K562 (cell line): Measurements from ENCODE around the gene PLCG2. TPM values are rescaled to one million over a fixed set of nuclear protein-coding genes. Genes with fewer than 3 reads are reported as not detected.
A peak's percentile ranks its signal among the peaks of the same experiment; 100 is the strongest.

ENCODE experiments used
- ARID1B ChIP-seq: fragments of 450-650 bp; IDR thresholded peaks from 2 replicates; pipeline ENCODE4 v1.6.1; 2016; ENCODE audit warnings: antibody characterized with exemption, mild to moderate bottlenecking, inconsistent platforms
- CCAR2 ChIP-seq: fragments of 200-400 bp; formaldehyde crosslinking; IDR thresholded peaks from 2 replicates; pipeline ENCODE4 v1.6.1; 2017; ENCODE audit warnings: mild to moderate bottlenecking, low read depth, low read length
- CTCF ChIP-seq, 3 experiments: IDR thresholded peaks in 2 of 3; conservative IDR thresholded peaks in 1 of 3; 2 replicates each; pipeline ENCODE4 v1.5.1; 2011 to 2012; ENCODE audit warnings: low read length in 3 of 3, mild to moderate bottlenecking in 3 of 3, control low read depth in 2 of 3, improper control_type of control experiment in 1 of 3, inconsistent platforms in 1 of 3, low read depth in 1 of 3, mixed read lengths in 1 of 3, moderate library complexity in 1 of 3; ENCODE audit not compliant: insufficient read depth in 2 of 3
- DMBX1 ChIP-seq: fragments of 250-450 bp; sonication (Bioruptor Pico); IDR thresholded peaks from 2 replicates; pipeline ENCODE4 v1.8.0; 2022; ENCODE audit warnings: inconsistent platforms, mild to moderate bottlenecking, moderate library complexity, borderline replicate concordance
- ETV5 ChIP-seq: sonication (generic); formaldehyde crosslinking; IDR thresholded peaks from 2 replicates; pipeline ENCODE4 v1.4.0; 2020; ENCODE audit warnings: low read depth, mild to moderate bottlenecking, missing genetic modification reagents
- FOSL1 ChIP-seq: fragments of 200-800 bp; sonication (Bioruptor generic); conservative IDR thresholded peaks from 2 replicates; pipeline ENCODE4 v1.6.1; 2016; ENCODE audit warnings: missing genetic modification characterization, missing compliant biosample characterization
- HDAC2 ChIP-seq: fragments of 450-650 bp; IDR thresholded peaks from 2 replicates; pipeline ENCODE4 v1.6.1; 2016; ENCODE audit warnings: mild to moderate bottlenecking
- JUN ChIP-seq, 2 experiments: sonication (generic) in 1 of 2; formaldehyde crosslinking in 1 of 2; IDR thresholded peaks; 2 replicates each; pipeline versions ENCODE4 v1.6.1 to v1.8.0; 2012 to 2022; ENCODE audit warnings: borderline replicate concordance in 2 of 2, mild to moderate bottlenecking in 2 of 2, improper control_type of control experiment in 1 of 2, low read depth in 1 of 2, low read length in 1 of 2, missing genetic modification reagents in 1 of 2
- KDM1A ChIP-seq, 2 experiments: fragments of 450-650 bp; IDR thresholded peaks; 2 replicates each; pipeline ENCODE4 v1.6.1; 2016; ENCODE audit warnings: mild to moderate bottlenecking in 2 of 2
- NCOA4 ChIP-seq: fragments of 450-650 bp; IDR thresholded peaks from 2 replicates; pipeline ENCODE4 v1.6.1; 2018; ENCODE audit warnings: mild to moderate bottlenecking; ENCODE audit not compliant: partially characterized antibody
- NFE2 ChIP-seq: IDR thresholded peaks from 2 replicates; pipeline ENCODE4 v1.6.1; 2014; ENCODE audit warnings: antibody characterized with exemption, low read depth
- POLR2G ChIP-seq: fragments of 200-400 bp; formaldehyde crosslinking; IDR thresholded peaks from 2 replicates; pipeline ENCODE4 v1.6.1; 2017; ENCODE audit warnings: low read depth, mild to moderate bottlenecking, antibody characterized with exemption, low read length, moderate library complexity
- PRDM10 ChIP-seq: fragments of 450-650 bp; IDR thresholded peaks from 2 replicates; pipeline ENCODE4 v1.6.1; 2018; ENCODE audit not compliant: partially characterized antibody
- RFX7 ChIP-seq: fragments of 250-450 bp; sonication (Bioruptor Pico); IDR thresholded peaks from 2 replicates; pipeline ENCODE4 v1.5.1; 2021; ENCODE audit warnings: mild to moderate bottlenecking
- SIN3B ChIP-seq: fragments of 450-650 bp; IDR thresholded peaks from 2 replicates; pipeline ENCODE4 v1.6.1; 2017; ENCODE audit warnings: low read depth, mild to moderate bottlenecking, moderate library complexity
- STAT5A ChIP-seq: IDR thresholded peaks from 2 replicates; pipeline ENCODE4 v1.6.1; 2012; ENCODE audit warnings: low read length, inconsistent platforms, borderline replicate concordance
- UBTF ChIP-seq, 2 experiments: IDR thresholded peaks; 2 replicates each; pipeline ENCODE4 v1.6.1; 2012; ENCODE audit warnings: improper control_type of control experiment in 2 of 2, low read depth in 2 of 2, low read length in 2 of 2, borderline replicate concordance in 1 of 2
- ZNF668 ChIP-seq: fragments of 250-450 bp; sonication (Bioruptor Pico); IDR thresholded peaks from 2 replicates; pipeline ENCODE4 v1.8.0; 2022; ENCODE audit warnings: mild to moderate bottlenecking, inconsistent platforms
- ZNF75A ChIP-seq: fragments of 450-650 bp; formaldehyde crosslinking; IDR thresholded peaks from 2 replicates; pipeline ENCODE4 v1.4.0; 2020; ENCODE audit warnings: mild to moderate bottlenecking
- polyA plus RNA-seq, 8 experiments: library from polyadenylated mRNA; depleted of rRNA in 4 of 8; stranded (reverse) in 5 of 8; unstranded in 3 of 8; fragments of >200 nt; fragmentation: Nextera tagmentation in 2 of 8; fragmentation: Illumina TruSeq in 1 of 8; extraction: Ambion mirVana in 2 of 8; extraction: Trizol in 1 of 8; gene quantifications; 2 replicates each; pipeline versions ENCODE4 v1.2.1 to v1.2.3, GENCODE V29; 2011 to 2014; ENCODE audit warnings: inconsistent platforms in 1 of 8, missing spikeins in 1 of 8
- total RNA-seq, 7 experiments: library from RNA; depleted of rRNA in 6 of 7; stranded (reverse); fragments of >200 nt in 6 of 7; fragmentation: Illumina TruSeq in 2 of 7; extraction: Trizol in 2 of 7; gene quantifications; 2 replicates each; pipeline versions ENCODE4 v1.2.1 to v1.2.3, GENCODE V29; 2011 to 2021; ENCODE audit warnings: low replicate concordance in 1 of 7

Gene PLCG2
- total and polyA plus RNA-seq, 9 of the 15 experiments (the other 6 are each of a cell fraction or from before 2014, with no cell fraction given): 0.94 to 7.1 (median 3.1) TPM

GRCh38 chr16:81996664-81997509 is 217.8 kb downstream of the PLCG2 start (continued):
- TF ChIP-seq POLR2G (no peak), PRDM10 (no peak), CCAR2 (no peak), JUN (IDR thresholded peaks at IDR 0.05; ENCODE audit: borderline replicate concordance, low read depth, low read length) (0 out of 2 replicates have a peak, but pooled peaks have one; percentile 46), JUN (CRISPR knock-in tag; IDR thresholded peaks at IDR 0.05; ENCODE audit: borderline replicate concordance) (no peak), STAT5A (0 out of 2 replicates have a peak, but pooled peaks have one; percentile 11), FOSL1 (tag) (peak; percentile 86), HDAC2 (no peak), UBTF (IDR thresholded peaks at IDR 0.05; ENCODE audit: borderline replicate concordance in 1 of 2, low read depth in 2 of 2, low read length in 2 of 2) (no peak), ZNF668 (CRISPR knock-in tag) (no peak), NCOA4 (no peak), CTCF (IDR thresholded peaks at IDR 0.05 in 2 of 3, conservative IDR thresholded peaks at IDR 0.05 in 1 of 3; ENCODE audit: insufficient read depth in 2 of 3, low read depth in 1 of 3, low read length in 3 of 3) (peak; percentile 28 to 56 (median 37); a peak in 4 of 6 replicates), ETV5 (CRISPR knock-in tag) (no peak), RFX7 (no peak), DMBX1 (no peak), KDM1A (IDR thresholded peaks at IDR 0.05) (no peak), SIN3B (no peak), NFE2 (no peak), ARID1B (0 out of 2 replicates have a peak, but pooled peaks have one; percentile 20), ZNF75A (CRISPR knock-in tag) (no peak)
